ENCODE measurements around the gene SLC9A9.

SLC9A9 gene

DNA sequence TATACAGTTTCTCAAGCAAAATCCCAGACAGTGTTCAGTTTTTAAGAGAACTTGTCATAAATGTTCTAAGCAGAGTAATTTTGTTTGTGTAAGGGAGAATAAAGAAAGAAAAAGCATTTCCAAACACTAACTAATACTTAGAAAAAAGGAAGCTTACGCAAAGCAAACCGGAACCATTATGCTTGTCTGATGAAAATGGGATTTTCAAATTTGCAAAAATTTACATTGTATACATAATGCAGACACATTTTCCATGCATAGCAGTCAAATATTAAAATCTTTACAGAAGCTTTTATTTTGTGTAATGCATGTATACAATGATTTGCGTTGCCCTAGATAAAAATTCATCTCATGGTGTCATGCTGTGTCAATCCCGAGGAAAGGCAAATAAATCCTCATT lies 229.0 kb downstream of the SLC9A9 start:
- Histone ChIP-seq H3K27me3 (replicated peaks; ENCODE audit: insufficient read depth, low read length) (no peaks in the 10 kb centered on the region), H3K4me1 (ENCODE audit: low read length) (no peaks in the 10 kb centered on the region), H3K9me2 (replicated peaks; ENCODE audit: insufficient read depth, low read length) (no peaks in the 10 kb centered on the region), H2AFZ (ENCODE audit: low read length) (no peak overlapping the region), H3K79me2 (ENCODE audit: low read length) (no peaks in the 10 kb centered on the region), H3K9ac (ENCODE audit: low read length) (no peak overlapping the region), H3K36me3 (replicated peaks; ENCODE audit: insufficient read depth, low read length) (no peaks in the 10 kb centered on the region), H3K4me3 (ENCODE audit: low read length) (no peak overlapping the region), H3F3A (ENCODE audit: insufficient read depth, low read length) (no peaks in the 10 kb centered on the region), H3K9me3 (replicated peaks; ENCODE audit: insufficient read depth, low read length) (no peaks in the 10 kb centered on the region), H3K27ac (ENCODE audit: low read length) (no peak overlapping the region), H4K20me1 (ENCODE audit: insufficient read depth, low read length) (no peaks in the 10 kb centered on the region), H3K4me2 (ENCODE audit: low read depth, low read length) (no peak overlapping the region)
- TF ChIP-seq EZH2 (optimal IDR thresholded peaks at IDR 0.05; ENCODE audit: low read depth, low read length), result no peak
- TF ChIP-seq CTCF (IDR thresholded peaks at IDR 0.05; ENCODE audit: low read length), result no peak
- TF ChIP-seq EZH2phosphoT487 (IDR thresholded peaks at IDR 0.05; ENCODE audit: low read length), result no peak
- no peak for DNase-seq

DNA sequence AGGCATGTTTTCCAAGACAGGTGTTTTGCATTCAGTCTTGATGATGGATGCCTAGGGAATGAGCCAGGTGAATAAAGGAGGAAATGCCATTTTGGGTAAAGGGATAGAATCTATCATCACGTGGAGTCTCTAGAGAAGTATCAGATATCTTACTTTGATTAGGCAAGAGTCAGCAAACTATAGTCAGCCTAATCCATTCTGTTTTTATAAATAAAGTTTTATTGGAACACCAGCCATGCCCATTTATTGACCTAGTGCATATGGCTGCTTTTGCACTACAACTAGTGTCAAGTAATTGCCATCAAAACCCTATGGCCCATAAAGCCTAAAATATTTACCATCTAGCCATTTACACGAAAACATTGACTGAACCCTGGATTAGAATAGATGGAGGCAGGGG lies 231.2 kb downstream of the SLC9A9 start:
- no peak for TF ChIP-seq EZH2 (optimal IDR thresholded peaks at IDR 0.05; ENCODE audit: low read depth, low read length)
- no peak for TF ChIP-seq CTCF (IDR thresholded peaks at IDR 0.05; ENCODE audit: low read length)
- TF ChIP-seq EZH2phosphoT487 (IDR thresholded peaks at IDR 0.05; ENCODE audit: low read length), result no peak
- H3K9me3 ChIP-seq (replicated peaks; ENCODE audit: insufficient read depth, low read length), result no peaks in the 10 kb centered on the region
- no peak overlapping the region for H3K9ac ChIP-seq (ENCODE audit: low read length)
- H4K20me1 ChIP-seq (ENCODE audit: insufficient read depth, low read length), result no peaks in the 10 kb centered on the region
- H3K4me3 ChIP-seq (ENCODE audit: low read length), result no peak overlapping the region
- H3K79me2 ChIP-seq (ENCODE audit: low read length), result no peaks in the 10 kb centered on the region
- H3K9me2 ChIP-seq (replicated peaks; ENCODE audit: insufficient read depth, low read length), result no peaks in the 10 kb centered on the region
- H3K27me3 ChIP-seq (replicated peaks; ENCODE audit: insufficient read depth, low read length), result no peaks in the 10 kb centered on the region
- H3F3A ChIP-seq (ENCODE audit: insufficient read depth, low read length), result no peaks in the 10 kb centered on the region
- no peak overlapping the region for H3K4me2 ChIP-seq (ENCODE audit: low read depth, low read length)
- no peak overlapping the region for H3K27ac ChIP-seq (ENCODE audit: low read length)
- H3K36me3 ChIP-seq (replicated peaks; ENCODE audit: insufficient read depth, low read length), result no peaks in the 10 kb centered on the region
- no peaks in the 10 kb centered on the region for H3K4me1 ChIP-seq (ENCODE audit: low read length)
- no peak for DNase-seq
- H2AFZ ChIP-seq (ENCODE audit: low read length), result no peak overlapping the region

DNA sequence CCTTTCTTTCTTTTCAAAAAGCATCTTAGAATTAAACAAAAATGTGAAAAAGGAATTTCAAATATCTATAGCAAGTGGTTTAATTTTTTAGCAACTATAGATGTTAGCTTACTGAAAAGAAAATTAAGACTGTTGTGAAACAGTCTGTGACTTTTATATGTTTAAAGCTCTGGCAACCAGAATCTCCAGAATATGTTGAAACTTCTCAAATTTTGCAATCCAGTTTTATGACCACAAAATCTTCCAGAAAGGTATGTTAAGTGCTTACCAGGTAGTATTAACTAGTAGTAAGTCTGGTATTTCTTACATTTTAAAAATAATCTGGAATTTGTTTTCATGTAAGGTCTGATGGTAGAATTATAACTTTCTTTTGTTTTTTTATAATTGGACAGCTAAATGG lies 235.0 kb downstream of the SLC9A9 start:
- TF ChIP-seq EZH2phosphoT487 (IDR thresholded peaks at IDR 0.05; ENCODE audit: low read length), result no peak
- no peak for TF ChIP-seq EZH2 (optimal IDR thresholded peaks at IDR 0.05; ENCODE audit: low read depth, low read length)
- TF ChIP-seq CTCF (IDR thresholded peaks at IDR 0.05; ENCODE audit: low read length), result no peak
- H3K4me3 ChIP-seq (ENCODE audit: low read length), result no peak overlapping the region
- DNase-seq, result no peak
- no peaks in the 10 kb centered on the region for H4K20me1 ChIP-seq (ENCODE audit: insufficient read depth, low read length)
- H3K27me3 ChIP-seq (replicated peaks; ENCODE audit: insufficient read depth, low read length), result no peaks in the 10 kb centered on the region
- no peak overlapping the region for H3K9ac ChIP-seq (ENCODE audit: low read length)
- H3K79me2 ChIP-seq (ENCODE audit: low read length), result no peaks in the 10 kb centered on the region
- H2AFZ ChIP-seq (ENCODE audit: low read length), result no peak overlapping the region
- no peaks in the 10 kb centered on the region for H3K36me3 ChIP-seq (replicated peaks; ENCODE audit: insufficient read depth, low read length)
- H3K4me2 ChIP-seq (ENCODE audit: low read depth, low read length), result no peak overlapping the region
- no peaks in the 10 kb centered on the region for H3K4me1 ChIP-seq (ENCODE audit: low read length)
- no peaks in the 10 kb centered on the region for H3K9me3 ChIP-seq (replicated peaks; ENCODE audit: insufficient read depth, low read length)
- H3K9me2 ChIP-seq (replicated peaks; ENCODE audit: insufficient read depth, low read length), result no peaks in the 10 kb centered on the region
- H3K27ac ChIP-seq (ENCODE audit: low read length), result no peak overlapping the region
- H3F3A ChIP-seq (ENCODE audit: insufficient read depth, low read length), result no peaks in the 10 kb centered on the region
